ENCODE data around the gene TPST1. TPM values are rescaled to one million over a fixed set of nuclear protein-coding genes. Genes with fewer than 3 reads are reported as not detected.
"Not testable (repeated sequence)": the region's sequence is repeated elsewhere in the genome, so short reads cannot be mapped to it uniquely, and the experiment has no call there.

Gene TPST1
- total RNA-seq, 1 donor from 2014 or later, result 29.6 TPM

- Mint-ChIP-seq H3K9me3 (ENCODE audit: low read depth) (no peaks in the 10 kb centered on the region), H3K4me1 (ENCODE audit: low read depth) (peaks cover 12% of the 10 kb centered on the region), H3K36me3 (ENCODE audit: insufficient read depth) (no peaks in the 10 kb centered on the region), H3K27ac (no peak overlapping the region), H3K4me3 (ENCODE audit: low read depth) (no peak overlapping the region), H3K27me3 (no peaks in the 10 kb centered on the region)
- no peak for TF ChIP-seq CTCF (IDR thresholded peaks at IDR 0.05; ENCODE audit: unreplicated experiment)
- no peak for DNase-seq (ENCODE audit: low spot score, unreplicated experiment)
These were observed 108.9 kb downstream of the TPST1 start for GRCh38 chr7:66313886-66314568.

GRCh38 chr7:66315192-66315591 is 110.1 kb downstream of the TPST1 start:
- Mint-ChIP-seq H3K4me1 (ENCODE audit: low read depth) (peaks cover 2% of the 10 kb centered on the region), H3K4me3 (ENCODE audit: low read depth) (no peak overlapping the region), H3K9me3 (ENCODE audit: low read depth) (peaks cover 4% of the 10 kb centered on the region), H3K27me3 (no peaks in the 10 kb centered on the region), H3K27ac (no peak overlapping the region), H3K36me3 (ENCODE audit: insufficient read depth) (peaks cover 4% of the 10 kb centered on the region)
- DNase-seq (ENCODE audit: low spot score, unreplicated experiment), result no peak
- no peak for TF ChIP-seq CTCF (IDR thresholded peaks at IDR 0.05; ENCODE audit: unreplicated experiment)

GRCh38 chr7:66319407-66319979 is 114.4 kb downstream of the TPST1 start:
- no peak for TF ChIP-seq CTCF (IDR thresholded peaks at IDR 0.05; ENCODE audit: unreplicated experiment)
- H3K36me3 Mint-ChIP-seq (ENCODE audit: insufficient read depth), result peaks cover 17% of the 10 kb centered on the region
- no peak for DNase-seq (ENCODE audit: low spot score, unreplicated experiment)
- H3K4me3 Mint-ChIP-seq (ENCODE audit: low read depth), result no peak overlapping the region
- H3K27ac Mint-ChIP-seq, result no peak overlapping the region
- H3K9me3 Mint-ChIP-seq (ENCODE audit: low read depth), result peaks cover 20% of the 10 kb centered on the region
- H3K4me1 Mint-ChIP-seq (ENCODE audit: low read depth), result no peaks in the 10 kb centered on the region
- H3K27me3 Mint-ChIP-seq, result no peaks in the 10 kb centered on the region

GRCh38 chr7:66321283-66321682 is 116.1 kb downstream of the TPST1 start:
- TF ChIP-seq CTCF (IDR thresholded peaks at IDR 0.05; ENCODE audit: unreplicated experiment), result no peak
- peaks cover 17% of the 10 kb centered on the region for H3K36me3 Mint-ChIP-seq (ENCODE audit: insufficient read depth)
- no peak for DNase-seq (ENCODE audit: low spot score, unreplicated experiment)
- no peak overlapping the region for H3K27ac Mint-ChIP-seq
- peaks cover 5% of the 10 kb centered on the region for H3K4me1 Mint-ChIP-seq (ENCODE audit: low read depth)
- peaks cover 20% of the 10 kb centered on the region for H3K9me3 Mint-ChIP-seq (ENCODE audit: low read depth)
- no peaks in the 10 kb centered on the region for H3K27me3 Mint-ChIP-seq
- no peak overlapping the region for H3K4me3 Mint-ChIP-seq (ENCODE audit: low read depth)

- DNase-seq (ENCODE audit: low spot score, unreplicated experiment), result no peak
- Mint-ChIP-seq H3K9me3 (ENCODE audit: low read depth) (peaks cover 20% of the 10 kb centered on the region), H3K27ac (no peak overlapping the region), H3K36me3 (ENCODE audit: insufficient read depth) (peaks cover 17% of the 10 kb centered on the region), H3K27me3 (no peaks in the 10 kb centered on the region), H3K4me3 (ENCODE audit: low read depth) (no peak overlapping the region), H3K4me1 (ENCODE audit: low read depth) (peaks cover 11% of the 10 kb centered on the region)
- no peak for TF ChIP-seq CTCF (IDR thresholded peaks at IDR 0.05; ENCODE audit: unreplicated experiment)
These were observed 118.1 kb downstream of the TPST1 start for GRCh38 chr7:66323114-66323796.

- DNase-seq (ENCODE audit: low spot score, unreplicated experiment); H3K27me3 Mint-ChIP-seq; H3K4me3 Mint-ChIP-seq (ENCODE audit: low read depth): not testable (repeated sequence)
- H3K36me3 Mint-ChIP-seq (ENCODE audit: insufficient read depth), result peaks cover 13% of the 10 kb centered on the region
- H3K4me1 Mint-ChIP-seq (ENCODE audit: low read depth), result peaks cover 11% of the 10 kb centered on the region
- H3K9me3 Mint-ChIP-seq (ENCODE audit: low read depth), result peaks cover 16% of the 10 kb centered on the region
- peak overlapping the region; percentile 54 for H3K27ac Mint-ChIP-seq
These were observed 119.9 kb downstream of the TPST1 start for GRCh38 chr7:66324985-66325384.
